Kidney capillary endothelial cell (primary cell): ENCODE data around the gene NAXE.
"Not testable (repeated sequence)": the region's sequence is repeated elsewhere in the genome, so short reads cannot be mapped to it uniquely, and the experiment has no call there.

Experiments used
- DNase-seq: peaks from one replicate; pipeline ENCODE4 v3.0.0-alpha.2; 2018; ENCODE audit warnings: low spot score

Gene NAXE

DNA sequence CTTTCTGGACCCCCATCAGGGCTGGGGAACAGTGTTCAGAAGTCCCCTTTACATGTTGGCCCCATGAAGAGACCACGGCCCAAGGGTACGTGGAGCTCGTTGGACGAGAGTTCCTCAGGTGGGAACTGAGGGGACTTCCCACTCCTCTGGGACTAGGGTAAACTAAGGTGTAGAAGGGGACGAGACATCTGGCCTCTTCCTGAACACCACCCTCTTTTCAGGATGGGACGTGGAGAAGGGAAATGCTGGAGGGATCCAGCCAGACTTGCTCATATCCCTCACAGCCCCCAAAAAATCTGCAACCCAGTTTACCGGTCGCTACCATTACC is 2.0 kb downstream of the NAXE start:
- DNase-seq = no peak

DNA sequence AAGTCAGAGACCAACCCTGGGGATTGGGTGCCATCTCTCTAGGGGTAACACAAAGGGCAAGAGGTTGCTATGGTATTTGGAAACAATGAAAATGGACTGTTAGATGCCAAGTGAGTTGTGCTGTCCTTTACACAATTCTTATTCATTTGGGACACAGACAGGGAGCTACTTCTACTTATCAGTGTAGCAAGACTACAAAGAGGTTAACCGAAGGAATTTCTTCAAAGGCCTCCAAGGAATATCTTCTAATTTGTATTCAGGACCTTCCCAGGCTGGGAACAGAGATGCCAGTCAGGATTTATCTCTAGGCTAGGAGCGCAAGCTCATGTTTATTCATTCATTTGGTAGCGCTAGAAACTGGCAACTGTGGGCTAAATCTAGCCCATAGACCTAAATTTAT is 2.6 kb downstream of the NAXE start:
- DNase-seq = no peak

DNA sequence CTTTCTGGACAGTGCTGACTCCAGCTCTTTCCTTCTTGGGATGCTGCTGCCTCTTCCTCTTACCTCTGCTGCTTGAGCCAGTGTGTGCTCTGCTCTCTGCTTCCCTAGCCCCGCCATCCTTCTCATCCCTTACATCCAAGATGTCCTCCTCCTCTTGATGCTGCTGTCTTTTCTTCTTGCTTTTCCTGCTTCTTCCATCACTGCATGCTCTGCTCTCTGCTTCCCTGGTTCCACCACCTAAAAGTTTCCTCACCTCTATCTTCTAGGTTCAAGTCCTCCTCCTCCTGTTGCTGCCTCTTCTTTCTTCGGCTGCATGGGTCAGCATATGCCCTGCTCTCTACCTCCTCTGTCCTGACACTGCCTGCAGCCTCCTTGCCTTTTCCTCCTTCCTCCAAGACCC is 3.4 kb downstream of the NAXE start:
- no peak for DNase-seq

DNA sequence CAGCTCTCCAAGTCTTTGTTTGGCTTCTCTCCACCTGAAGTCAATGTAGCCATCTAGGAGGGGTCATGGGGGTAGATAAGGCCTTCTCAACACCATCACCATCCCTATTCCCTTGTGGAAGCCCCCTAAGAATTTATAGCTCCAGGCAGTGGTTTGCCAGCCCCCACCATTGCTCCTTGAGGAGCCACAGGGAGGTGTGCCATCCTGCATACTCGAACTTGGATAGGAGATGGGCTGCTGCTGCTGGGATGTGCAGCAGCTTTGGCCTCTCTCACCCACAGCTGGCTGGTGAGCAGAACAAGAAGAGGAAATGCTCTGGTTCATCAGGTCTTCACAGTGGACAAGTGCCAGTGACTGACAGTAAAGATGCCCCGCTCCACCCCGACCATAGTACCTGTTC is 4.8 kb downstream of the NAXE start:
- DNase-seq = no peak

DNA sequence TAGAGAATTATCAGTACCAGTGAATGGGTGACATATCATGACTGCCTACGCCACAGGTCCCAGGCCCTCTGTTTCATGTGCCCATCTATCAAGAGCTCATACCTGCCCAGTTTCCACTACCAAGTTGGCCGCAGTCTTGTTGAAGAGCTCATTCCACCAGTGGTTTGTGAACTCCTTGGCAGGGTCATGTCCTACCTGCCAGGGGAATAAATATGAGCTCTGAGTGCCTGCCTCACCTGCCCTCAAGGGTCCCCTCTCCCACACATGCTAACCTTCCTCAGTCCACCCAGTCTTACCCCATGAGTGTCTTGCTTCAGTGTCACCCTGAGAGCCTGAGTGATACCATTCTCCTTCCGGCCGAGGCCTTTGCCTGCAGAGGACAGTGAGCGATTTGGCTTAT is 6.5 kb downstream of the NAXE start:
- no peak for DNase-seq

DNA sequence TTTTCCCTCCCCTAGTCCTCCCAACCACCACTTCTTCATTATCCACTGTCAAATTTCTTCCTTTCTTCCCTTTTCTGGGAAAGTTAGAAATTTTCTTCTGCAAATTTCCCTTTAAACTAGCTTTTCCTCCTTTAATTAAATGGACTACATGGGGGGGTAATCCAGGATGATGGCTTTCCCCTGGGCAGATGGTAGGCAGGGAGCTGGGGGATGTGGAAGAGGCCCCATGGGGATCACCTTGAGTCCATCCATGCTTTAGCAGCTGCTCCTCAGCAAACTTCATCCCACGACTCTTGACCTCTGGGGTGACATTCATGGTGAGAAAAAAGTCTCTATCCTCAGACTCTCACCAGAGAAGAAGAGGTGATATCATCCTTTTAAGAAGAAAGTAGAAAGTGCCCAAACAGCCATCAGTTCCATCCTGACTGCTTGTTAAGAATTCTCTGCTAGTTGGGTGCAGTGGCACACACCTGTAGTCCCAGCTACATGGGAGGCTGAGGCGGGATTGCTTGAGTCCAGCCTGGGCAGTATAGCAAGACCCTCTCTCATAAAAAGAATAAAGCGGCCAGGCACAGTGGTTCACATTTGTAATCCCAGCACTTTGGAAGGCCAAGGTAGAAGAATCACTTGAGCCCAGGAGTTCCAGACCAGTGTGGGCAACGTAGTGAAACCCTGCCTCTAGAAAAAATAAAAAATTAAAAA is 7.3 kb downstream of the NAXE start:
- no peak for DNase-seq

DNA sequence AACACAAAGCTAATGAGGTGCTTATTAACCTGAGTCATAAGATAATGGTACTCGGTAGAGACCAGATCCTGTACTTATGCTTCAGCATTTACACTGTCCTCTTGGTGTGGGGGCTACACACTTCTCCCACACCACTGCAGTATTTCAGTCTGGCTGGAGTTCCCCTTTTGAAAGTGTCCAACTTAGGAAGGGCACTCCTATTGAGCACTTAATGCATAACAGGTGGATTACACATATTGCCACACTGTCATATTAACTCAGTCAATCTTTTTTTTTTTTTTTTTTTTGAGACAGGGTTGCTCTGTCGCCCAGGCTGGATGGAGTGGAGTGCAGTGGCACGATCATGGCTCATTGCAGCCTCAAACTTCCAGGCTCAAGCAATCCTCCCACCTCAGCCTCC is 8.2 kb downstream of the NAXE start:
- no peak for DNase-seq

DNA sequence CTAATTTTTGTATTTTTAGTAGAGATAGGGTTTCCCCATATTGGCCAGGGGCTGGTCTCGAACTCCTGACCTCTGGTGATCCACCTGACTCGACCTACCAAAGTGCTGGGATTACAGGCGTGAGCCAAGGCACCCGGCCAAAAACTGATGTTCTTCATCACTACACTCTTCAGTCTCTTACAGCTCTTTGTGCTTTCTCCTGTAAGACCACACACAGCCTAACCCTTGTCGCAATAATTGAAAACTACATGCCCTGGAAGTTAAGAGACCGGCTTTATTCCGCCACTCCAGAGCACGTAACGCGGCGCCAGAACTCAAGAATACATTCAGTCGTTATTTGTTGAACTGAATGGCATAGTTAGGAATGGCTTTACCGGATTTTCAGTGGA is 9.2 kb downstream of the NAXE start:
- DNase-seq = no peak

DNA sequence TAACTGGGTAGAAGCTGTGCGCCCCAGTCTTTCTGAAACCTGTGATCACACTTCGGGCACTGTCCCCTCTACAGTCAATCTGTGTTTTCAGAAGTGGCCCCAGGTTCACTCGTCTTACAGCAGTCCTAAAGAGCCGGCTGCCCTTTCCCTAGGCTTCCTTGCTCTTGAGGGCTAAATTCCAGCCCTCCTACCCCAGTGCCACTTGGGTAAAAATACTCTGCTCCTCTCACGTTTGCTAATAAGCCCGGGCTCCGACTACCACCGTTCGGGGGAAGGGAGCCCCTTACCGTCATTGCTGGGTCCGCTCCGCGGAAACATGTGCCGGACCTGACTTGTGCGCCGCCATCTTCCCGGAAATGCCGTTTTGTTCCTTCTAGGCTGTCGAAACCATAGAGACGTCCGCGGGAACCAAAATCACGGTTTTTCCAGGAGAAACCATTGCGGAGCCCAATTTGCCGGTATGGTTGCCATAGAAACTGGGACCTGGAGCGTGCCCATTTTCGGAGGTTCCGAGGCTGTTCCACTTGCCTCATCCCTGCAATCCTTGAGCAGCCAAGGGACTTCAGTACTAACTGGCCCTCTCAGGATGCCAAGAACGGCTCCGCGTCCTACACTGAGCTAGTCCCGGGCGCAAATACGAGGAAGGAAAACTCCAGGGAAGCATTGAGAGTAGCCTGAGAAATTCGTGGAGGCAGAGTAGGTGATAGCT is 9.7 kb downstream of the NAXE start, which contains the start of gene GPATCH4:
Gene GPATCH4, minus strand, starts transcription at position 358 of the 709 bp plus-strand sequence.
- peak; percentile 87 for DNase-seq

DNA sequence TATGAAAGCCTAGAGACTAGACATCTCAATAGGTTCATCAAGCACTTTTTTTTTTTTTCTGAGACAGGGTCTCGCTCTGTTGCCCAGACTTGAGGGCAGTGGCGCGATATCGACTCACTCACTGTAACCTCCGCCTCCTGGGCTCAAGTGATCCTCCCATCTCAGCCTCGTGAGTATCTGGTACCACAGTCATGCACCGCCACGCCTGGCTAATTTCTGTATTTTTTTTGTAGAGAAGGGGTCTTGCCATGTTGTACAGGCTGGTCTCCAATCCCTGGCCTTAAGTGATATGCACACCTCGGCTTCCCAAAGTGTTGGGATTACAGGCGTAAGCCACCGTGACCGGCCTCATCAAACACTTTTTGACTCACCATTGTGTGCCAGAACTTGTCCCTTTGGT is 10.3 kb downstream of the NAXE start:
- DNase-seq = no peak

DNA sequence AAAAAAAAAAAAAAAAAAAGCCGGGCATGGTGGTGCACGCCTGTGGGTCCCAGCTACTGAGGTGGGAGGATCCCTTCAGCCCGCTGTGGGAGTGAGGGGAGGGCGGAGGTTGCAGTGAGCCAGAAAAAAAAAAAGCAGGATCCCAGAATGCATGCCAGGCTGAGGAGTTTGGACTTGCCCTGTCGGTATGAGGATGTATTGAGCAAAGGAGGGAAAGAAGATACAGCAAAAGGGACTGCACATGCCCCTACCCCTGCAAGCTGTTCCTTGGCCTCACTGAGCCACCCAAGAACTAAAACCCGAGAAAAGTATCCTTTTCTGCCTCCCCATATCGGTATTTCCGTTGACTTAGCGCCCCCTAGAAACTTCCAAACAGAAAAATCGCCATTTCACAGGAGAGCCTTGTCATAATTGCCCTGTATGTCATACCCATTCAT is 11.0 kb downstream of the NAXE start:
- DNase-seq = no peak

DNA sequence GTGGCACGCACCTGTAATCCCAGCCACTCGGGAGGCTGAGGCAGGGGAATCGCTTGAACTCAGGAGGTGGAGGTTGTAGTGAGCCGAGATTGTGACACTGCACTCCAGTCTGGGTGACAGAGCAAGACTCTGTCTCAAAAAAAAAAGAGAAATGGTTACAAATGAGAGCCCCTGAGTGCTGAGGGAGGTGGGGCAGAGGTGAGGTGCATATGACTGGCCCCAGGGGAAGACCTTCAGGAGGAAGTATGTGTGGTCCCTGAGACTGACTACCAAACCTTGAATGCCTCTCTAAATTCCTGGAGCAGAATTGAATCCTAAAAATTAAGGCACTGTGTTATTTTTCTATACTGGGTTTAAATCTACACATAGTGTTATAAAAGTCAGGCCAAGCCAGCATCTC is 15.8 kb downstream of the NAXE start:
- not testable (repeated sequence) for DNase-seq

DNA sequence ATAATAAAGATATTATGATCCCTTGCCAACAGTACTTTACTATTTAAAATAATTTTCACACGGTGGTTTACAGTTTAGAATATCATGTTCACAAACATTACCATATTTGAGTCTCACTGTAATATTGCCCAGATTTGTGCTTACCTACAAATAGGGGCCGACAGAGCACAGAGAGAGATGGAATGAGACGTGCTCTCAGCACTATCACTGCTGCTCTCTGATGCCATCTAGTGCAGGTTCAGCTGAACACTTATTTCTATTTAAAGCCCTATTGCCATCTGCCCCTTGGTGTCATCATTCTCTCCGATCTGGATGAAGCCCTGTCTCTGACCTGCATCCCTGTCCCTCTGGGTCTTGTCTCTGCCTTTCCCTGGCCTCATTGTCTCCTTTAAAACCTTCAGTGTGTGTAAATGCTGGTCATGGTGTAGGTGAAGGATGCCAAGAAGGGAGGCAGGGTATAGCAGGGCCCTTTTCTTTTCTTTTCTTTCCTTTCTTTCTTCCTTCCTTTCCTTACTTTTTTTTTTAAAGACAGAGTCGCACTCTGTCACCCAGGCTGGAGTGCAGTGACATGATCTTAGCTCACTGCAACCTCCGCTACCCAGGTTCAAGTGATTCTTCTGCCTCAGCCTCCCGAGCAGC is 16.6 kb downstream of the NAXE start:
- DNase-seq = peak; percentile 74

DNA sequence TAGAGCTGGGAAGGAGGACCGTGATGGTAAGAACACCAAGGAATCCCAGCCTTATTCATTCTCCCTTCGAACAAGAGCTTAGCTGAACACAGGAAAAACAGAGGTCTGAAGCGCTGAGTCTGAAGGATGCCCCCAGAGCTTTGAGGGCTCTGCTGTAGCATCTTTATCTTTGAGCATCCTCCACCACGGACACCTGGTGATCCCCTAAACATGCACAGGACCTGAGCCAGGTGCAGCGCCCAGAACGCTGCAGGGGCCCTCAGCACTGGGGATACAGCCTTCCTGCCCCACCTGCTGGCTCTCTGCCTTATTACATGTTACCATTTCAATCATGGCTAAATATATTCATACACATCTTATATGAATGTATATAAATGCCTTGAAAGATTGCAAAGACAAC is 17.4 kb downstream of the NAXE start:
- DNase-seq = no peak

DNA sequence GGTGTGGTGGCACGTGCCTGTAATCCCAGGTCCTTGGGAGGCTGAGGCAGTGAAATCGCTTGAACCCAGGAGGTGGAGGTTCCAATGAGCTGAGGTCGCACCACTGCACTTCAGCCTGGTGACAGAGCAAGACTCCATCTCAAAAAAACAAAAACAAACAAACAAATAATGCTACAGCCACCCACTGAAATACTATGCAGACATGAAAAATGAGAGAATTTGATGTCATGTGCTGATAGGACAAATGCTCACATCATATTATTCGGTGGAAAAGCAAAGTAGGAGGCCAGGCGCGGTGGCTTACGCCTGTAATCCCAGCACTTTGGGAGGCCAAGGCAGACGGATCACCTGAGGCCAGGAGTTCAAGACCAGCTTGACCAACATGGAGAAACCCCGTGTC is 18.5 kb downstream of the NAXE start:
- DNase-seq = not testable (repeated sequence)

DNA sequence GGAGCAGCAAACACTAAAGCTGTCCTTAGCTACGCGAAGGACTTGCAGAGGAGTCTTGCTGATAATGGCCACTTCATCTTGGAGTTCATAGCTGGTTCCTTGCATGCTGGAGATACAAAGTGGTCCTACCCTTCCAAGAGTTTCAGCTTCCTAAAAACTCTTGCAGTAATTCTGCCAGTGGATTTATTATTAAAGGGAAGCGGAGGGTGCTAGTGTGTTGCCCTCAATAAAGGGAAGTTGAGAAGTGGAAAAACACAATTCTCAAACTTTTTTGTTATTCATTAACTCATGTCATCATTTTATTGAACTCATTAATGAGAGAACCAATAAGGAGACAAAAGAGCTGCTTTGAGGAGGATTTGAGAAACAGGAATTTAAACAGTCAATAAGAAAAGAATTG is 21.1 kb downstream of the NAXE start:
- DNase-seq = no peak

DNA sequence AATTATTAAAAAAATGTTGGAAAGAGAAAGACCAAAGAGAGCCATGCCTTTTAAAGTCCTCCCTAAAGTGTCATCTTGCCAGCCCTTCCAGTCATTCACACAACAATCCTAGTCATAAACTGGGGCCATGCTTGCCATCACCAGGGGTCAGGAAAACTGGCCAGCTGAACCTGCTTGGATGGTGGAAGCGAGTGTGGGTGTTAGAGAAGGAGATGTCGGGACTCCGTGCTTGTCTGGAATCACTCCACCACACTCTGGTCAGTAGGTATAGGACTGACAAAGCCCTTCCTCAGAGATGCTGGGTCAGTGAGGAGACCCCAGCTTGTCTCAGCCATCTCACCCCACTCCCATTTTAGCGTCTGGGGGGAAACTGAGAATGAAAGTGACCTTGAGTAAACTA is 24.4 kb downstream of the NAXE start:
- no peak for DNase-seq

DNA sequence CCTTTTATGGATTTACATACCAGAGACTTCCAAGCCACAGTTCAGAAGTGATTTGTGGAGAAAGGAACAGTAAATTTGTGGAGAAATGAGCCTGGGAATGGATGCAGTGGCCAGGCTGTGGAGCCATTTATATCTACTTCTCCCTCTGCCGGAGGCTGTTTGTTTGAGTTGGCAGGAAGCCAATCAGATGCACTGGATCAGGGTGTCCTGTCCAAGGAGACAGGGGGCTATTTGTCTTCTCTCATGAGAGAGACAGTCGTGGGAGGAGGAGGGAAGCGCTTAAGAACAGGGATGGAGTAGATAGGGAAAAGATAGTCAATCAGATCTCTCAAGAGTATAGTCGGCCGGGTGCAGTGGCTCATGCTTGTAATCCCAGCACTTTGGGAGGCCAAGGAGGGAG is 24.9 kb downstream of the NAXE start:
- DNase-seq = no peak

DNA sequence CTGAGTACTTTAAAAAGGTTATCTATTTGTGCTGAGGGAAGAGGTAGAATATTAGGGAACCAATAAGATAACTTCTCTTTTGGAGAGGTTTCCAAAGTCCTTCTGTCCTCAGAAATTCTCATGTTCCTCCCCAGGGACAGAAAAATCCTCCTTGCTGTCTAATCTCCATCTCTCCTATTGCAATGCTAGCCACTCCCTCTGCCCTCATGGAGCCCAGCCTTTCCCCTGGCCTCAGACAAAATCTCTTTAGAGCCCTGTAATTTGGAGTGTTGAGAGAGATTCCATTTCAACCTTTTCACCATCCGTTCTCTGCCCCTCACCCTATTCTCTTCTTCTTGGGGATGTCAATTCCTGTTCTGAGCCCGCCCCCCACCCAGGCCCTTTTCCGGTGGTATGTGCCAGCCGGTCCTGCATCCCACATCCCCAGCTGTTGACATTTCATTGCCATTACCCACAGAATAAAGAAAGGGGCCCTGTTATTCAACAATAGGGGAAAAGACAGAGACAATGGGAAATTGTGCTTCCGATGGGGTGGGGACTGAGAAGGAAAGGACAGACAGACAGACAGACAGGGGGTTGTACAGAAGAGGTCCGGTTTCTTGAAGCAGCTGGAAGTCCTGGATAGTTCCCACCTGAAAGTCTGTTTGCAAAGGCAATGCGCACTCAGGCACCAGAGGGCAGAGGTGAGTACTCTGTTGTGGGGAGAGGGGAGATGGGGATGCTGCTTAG is 27.4 kb downstream of the NAXE start, which contains the start of gene HAPLN2:
Gene HAPLN2, plus strand, starts transcription at position 563 of the 729 bp plus-strand sequence. CDS start 4,076 bp downstream, outside the sequence.
- DNase-seq = no peak

DNA sequence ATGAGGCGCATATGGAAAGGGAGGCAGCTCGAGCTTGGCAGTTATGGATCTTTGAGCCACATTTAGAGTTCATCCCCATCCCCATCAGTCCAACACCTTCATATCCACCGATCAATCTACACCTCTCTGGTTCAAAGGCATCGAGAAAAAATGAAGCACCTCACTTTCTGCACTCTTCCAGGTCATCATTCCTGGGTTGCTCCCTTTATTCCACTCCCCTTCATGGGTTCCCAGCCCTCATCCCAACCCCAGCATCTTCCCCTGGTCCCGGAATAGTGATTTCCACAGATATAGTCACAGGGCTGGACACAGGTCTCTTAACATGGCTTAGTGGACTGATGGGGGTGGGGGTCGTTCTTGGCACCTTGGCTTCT is 28.0 kb downstream of the NAXE start:
- DNase-seq = no peak

DNA sequence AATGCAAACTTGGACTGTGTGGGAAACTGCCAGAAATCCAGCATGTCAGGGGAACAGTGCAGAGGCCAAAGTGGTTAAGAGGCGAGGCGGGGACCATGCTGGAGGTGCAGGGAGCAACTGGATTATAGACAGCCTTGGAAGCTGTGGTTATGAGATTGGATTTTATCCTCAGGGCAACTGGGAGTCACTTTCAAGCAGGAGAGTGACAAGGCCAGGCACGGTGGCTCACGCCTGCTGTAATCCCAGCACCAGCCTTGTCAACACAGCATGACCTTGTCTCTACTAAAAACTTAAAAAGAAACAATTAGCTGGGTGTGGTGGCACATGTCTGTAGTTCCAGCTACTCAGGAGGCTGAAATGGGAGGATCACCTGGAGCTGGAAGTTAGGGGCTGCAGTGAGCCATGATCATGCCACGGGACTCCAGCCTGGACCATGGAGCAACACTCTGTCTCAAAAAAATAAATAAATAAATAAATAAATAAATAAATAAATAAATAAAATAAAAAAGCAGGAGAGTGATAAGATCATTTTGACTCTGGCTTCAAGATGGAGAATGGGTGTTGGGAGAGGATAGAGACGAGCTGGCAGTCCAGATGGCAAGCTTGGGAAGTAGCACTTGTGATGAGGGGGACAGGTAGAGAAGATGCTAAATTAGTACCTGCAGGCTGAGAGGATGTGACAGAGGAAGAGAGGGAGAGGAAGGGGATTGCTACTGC is 31.2 kb downstream of the NAXE start:
- no peak for DNase-seq
